Measurements from ENCODE around the gene SPDYE1.
"Not testable (repeated sequence)": the region's sequence is repeated elsewhere in the genome, so short reads cannot be mapped to it uniquely, and the experiment has no call there.

DNA sequence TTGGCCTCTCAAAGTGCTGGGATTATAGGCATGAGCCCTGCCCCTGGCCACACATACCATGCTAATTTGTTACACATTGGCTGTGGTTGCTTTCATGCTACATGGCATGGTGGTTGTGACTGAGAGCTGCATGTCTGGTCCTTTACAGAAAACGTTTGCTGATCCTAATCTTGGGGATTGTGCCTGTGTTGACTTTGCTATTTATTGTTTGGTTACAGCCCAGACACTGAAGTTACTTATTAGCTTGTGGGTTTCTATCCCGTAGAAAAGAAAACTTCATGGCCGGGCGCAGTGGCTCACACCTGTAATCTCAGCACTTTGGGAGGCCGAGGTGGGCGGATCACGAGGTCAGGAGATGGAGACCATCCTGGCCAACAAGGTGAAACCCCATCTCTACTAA, 24.4 kb downstream of the SPDYE1 start:
- not testable (repeated sequence) for TF ChIP-seq POLR2A, EP300 (IDR thresholded peaks at IDR 0.05)
- TF ChIP-seq, protein P1, sequence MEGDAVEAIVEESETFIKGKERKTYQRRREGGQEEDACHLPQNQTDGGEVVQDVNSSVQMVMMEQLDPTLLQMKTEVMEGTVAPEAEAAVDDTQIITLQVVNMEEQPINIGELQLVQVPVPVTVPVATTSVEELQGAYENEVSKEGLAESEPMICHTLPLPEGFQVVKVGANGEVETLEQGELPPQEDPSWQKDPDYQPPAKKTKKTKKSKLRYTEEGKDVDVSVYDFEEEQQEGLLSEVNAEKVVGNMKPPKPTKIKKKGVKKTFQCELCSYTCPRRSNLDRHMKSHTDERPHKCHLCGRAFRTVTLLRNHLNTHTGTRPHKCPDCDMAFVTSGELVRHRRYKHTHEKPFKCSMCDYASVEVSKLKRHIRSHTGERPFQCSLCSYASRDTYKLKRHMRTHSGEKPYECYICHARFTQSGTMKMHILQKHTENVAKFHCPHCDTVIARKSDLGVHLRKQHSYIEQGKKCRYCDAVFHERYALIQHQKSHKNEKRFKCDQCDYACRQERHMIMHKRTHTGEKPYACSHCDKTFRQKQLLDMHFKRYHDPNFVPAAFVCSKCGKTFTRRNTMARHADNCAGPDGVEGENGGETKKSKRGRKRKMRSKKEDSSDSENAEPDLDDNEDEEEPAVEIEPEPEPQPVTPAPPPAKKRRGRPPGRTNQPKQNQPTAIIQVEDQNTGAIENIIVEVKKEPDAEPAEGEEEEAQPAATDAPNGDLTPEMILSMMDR (IDR thresholded peaks at IDR 0.05) = not testable (repeated sequence)

Data from upper lobe of left lung (tissue), 4 donors.